ENCODE measurements around the gene TECPR2. TPM values are rescaled to one million over a fixed set of nuclear protein-coding genes. Genes with fewer than 3 reads are reported as not detected.

The TECPR2 gene
- total RNA-seq, 1 experiment from 2014 or later: 12.2 TPM

GRCh38 chr14:102544046-102544746 lies 181.5 kb downstream of the TECPR2 start:
- ChIA-PET POLR2A (no interaction called here), CTCF (no interaction called here), RAD21 (ENCODE audit: low non-redundant PET in 1 of 2, low total read pairs in 2 of 2, uncharacterized antibody in 2 of 2, unreplicated experiment in 2 of 2) (no interaction called here)
- Histone ChIP-seq H3K4me3 (replicated peaks in 1 of 2; ENCODE audit: low read depth in 1 of 2, low read length in 2 of 2) (no peak overlapping the region), H4K20me1 (ENCODE audit: insufficient read depth) (no peaks in the 10 kb centered on the region), H3K79me2 (ENCODE audit: insufficient read depth, low read length) (no peaks in the 10 kb centered on the region), H3K4me2 (ENCODE audit: low read length) (peak overlapping the region; percentile 43), H3K9ac (ENCODE audit: low read length) (peak overlapping the region; percentile 35; the same call in 1 of the 2 replicates), H2AFZ (ENCODE audit: low read depth, low read length, poor library complexity, severe bottlenecking) (no peak overlapping the region), H3K9me2 (ENCODE audit: insufficient read depth) (no peaks in the 10 kb centered on the region), H3K9me3 (ENCODE audit: control insufficient read depth in 1 of 2, insufficient read depth in 1 of 2, low read depth in 1 of 2, low read length in 2 of 2) (no peaks in the 10 kb centered on the region), H3K27ac (ENCODE audit: low read depth, low read length) (no peak overlapping the region), H3K4me1 (ENCODE audit: control insufficient read depth in 1 of 2, insufficient read depth in 2 of 2, low read length in 2 of 2) (peaks cover 7 to 65% of the 10 kb centered on the region in 2 experiments), H3K36me3 (ENCODE audit: control insufficient read depth in 1 of 2, insufficient read depth in 2 of 2, low read length in 2 of 2) (no peaks in the 10 kb centered on the region), H3K27me3 (ENCODE audit: insufficient read depth, low read length) (no peaks in the 10 kb centered on the region)
- DNase-seq (ENCODE audit: low read depth, low spot score) (no peak), ATAC-seq (peak; percentile 15; the same call in 1 of the 2 replicates)
- TF ChIP-seq SP1 (IDR thresholded peaks at IDR 0.05; ENCODE audit: low read depth) (no peak), EZH2 (IDR thresholded peaks at IDR 0.05) (no peak), MAX (IDR thresholded peaks at IDR 0.05) (no peak), RAD21 (IDR thresholded peaks at IDR 0.05; ENCODE audit: low read depth) (no peak), CTCF (IDR thresholded peaks at IDR 0.05 in 2 of 3, conservative IDR thresholded peaks at IDR 0.05 in 1 of 3; ENCODE audit: borderline replicate concordance in 1 of 3, insufficient read depth in 1 of 3, low read depth in 2 of 3, low read length in 2 of 3) (no peak)
- intact Hi-C loops (cut with micrococcal nuclease): no loop called here
- BruUV-seq (replicated peaks): no TSS peak
